HepG2 (cell line): ENCODE data around the gene ASTN2. TPM values are rescaled to one million over a fixed set of nuclear protein-coding genes. Genes with fewer than 3 reads are reported as not detected.

Experiments
- ATAC-seq: fragments of 200-7000 bp; cut with Tn5 transposase; 3 replicates; pipeline ENCODE4 v1.9.1; 2020; ENCODE audit warnings: mild to moderate bottlenecking, moderate library complexity
- BruUV-seq: library from RNA; stranded (reverse); fragments of 400-500 nt; replicated peaks from 2 replicates; lab custom pipeline; 2021; lab: Mats Ljungman, UMichigan
- CTCF ChIA-PET: fragments of 300-600 bp; formaldehyde crosslinking; extraction: SDS; loops from one replicate; lab custom pipeline; 2021; ENCODE audit warnings: low total read pairs, inconsistent platforms, low intra/inter-chr PET ratio; lab: Yijun Ruan, JAX
- POLR2A ChIA-PET: fragments of 350-600 bp; sonication (Branson Sonifier 250); formaldehyde crosslinking; loops from one replicate; lab custom pipeline; 2020; ENCODE audit warnings: antibody characterized with exemption, inconsistent platforms; lab: Yijun Ruan, JAX
- DNase-seq: peaks from one replicate; pipeline ENCODE4 v3.0.0-alpha.2; 2015; ENCODE audit warnings: low spot score
- FAIRE-seq: peaks from 3 replicates; lab custom pipeline; 2011; peaks lifted over from hg19 to GRCh38; lab: Jason Lieb, UNC
- H2AFZ ChIP-seq: one replicate; pipeline ENCODE4 v1.6.1; 2011; ENCODE audit warnings: low read length, inconsistent platforms
- H3K27ac ChIP-seq: fragments of 300-600 bp; 3 replicates; pipeline ENCODE4 v1.8.0; 2011; ENCODE audit warnings: mixed run types, mild to moderate bottlenecking, mixed read lengths, low read length, inconsistent platforms; ENCODE audit not compliant: insufficient read depth; ENCODE audit errors: extremely low read length
- H3K27me3 ChIP-seq, 2 experiments: fragments of 200-600 bp in 1 of 2; 2 replicates in 1 of 2; 3 replicates in 1 of 2; pipeline versions ENCODE4 v1.6.0 to v1.8.0; 2011; ENCODE audit warnings: low read length in 2 of 2, mild to moderate bottlenecking in 2 of 2, moderate library complexity in 2 of 2, inconsistent platforms in 1 of 2; ENCODE audit not compliant: insufficient read depth in 2 of 2, control insufficient read depth in 1 of 2
- H3K36me3 ChIP-seq, 2 experiments: fragments of 200-600 bp in 1 of 2; replicated peaks in 1 of 2; 2 replicates in 1 of 2; 3 replicates in 1 of 2; pipeline versions ENCODE4 v1.5.1 to v1.8.0; 2011; ENCODE audit warnings: low read length in 2 of 2, inconsistent platforms in 1 of 2; ENCODE audit not compliant: insufficient read depth in 2 of 2, control insufficient read depth in 1 of 2
- H3K4me1 ChIP-seq: 2 replicates; pipeline ENCODE4 v1.5.1; 2012; ENCODE audit warnings: low read length, inconsistent platforms; ENCODE audit not compliant: insufficient read depth
- H3K4me2 ChIP-seq: 2 replicates; pipeline ENCODE4 v1.6.0; 2011; ENCODE audit warnings: low read depth, low read length, inconsistent platforms
- H3K4me3 ChIP-seq, 3 experiments: fragments of 200-600 bp in 1 of 3; sonication (generic), shearing (Covaris generic) in 1 of 3; replicated peaks in 1 of 3; 2 replicates each; pipeline ENCODE4 v1.5.1; 2011 to 2016; ENCODE audit warnings: low read length in 3 of 3, inconsistent platforms in 2 of 3, low read depth in 2 of 3, mild to moderate bottlenecking in 2 of 3, control low read depth in 1 of 3, mixed read lengths in 1 of 3; ENCODE audit not compliant: insufficient read depth in 1 of 3
- H3K79me2 ChIP-seq: one replicate; pipeline ENCODE4 v1.6.1; 2011; ENCODE audit warnings: low read length, inconsistent platforms; ENCODE audit not compliant: insufficient read depth
- H3K9ac ChIP-seq: 2 replicates; pipeline ENCODE4 v1.6.0; 2011; ENCODE audit warnings: mild to moderate bottlenecking, low read depth, low read length, inconsistent platforms; ENCODE audit not compliant: insufficient read depth
- H3K9me3 ChIP-seq: 2 replicates; pipeline ENCODE4 v1.5.1; 2012; ENCODE audit warnings: mild to moderate bottlenecking, low read length
- H4K20me1 ChIP-seq: 2 replicates; pipeline ENCODE4 v1.6.0; 2011; ENCODE audit warnings: inconsistent platforms, mild to moderate bottlenecking, low read length, moderate library complexity; ENCODE audit not compliant: insufficient read depth
- ARNT ChIP-seq: fragments of 450-650 bp; IDR thresholded peaks from 2 replicates; pipeline ENCODE4 v1.6.1; 2017
- HES4 ChIP-seq: sonication (generic); formaldehyde crosslinking; IDR thresholded peaks from 2 replicates; pipeline ENCODE4 v1.9.0; 2021; ENCODE audit warnings: mild to moderate bottlenecking, missing genetic modification reagents, borderline replicate concordance
- MAZ ChIP-seq, 2 experiments: sonication (generic) in 1 of 2; formaldehyde crosslinking in 1 of 2; IDR thresholded peaks; 2 replicates each; pipeline versions ENCODE4 v1.5.0 to v1.6.1; 2012 to 2020; ENCODE audit warnings: low read depth in 2 of 2, mild to moderate bottlenecking in 2 of 2, borderline replicate concordance in 1 of 2, improper control_type of control experiment in 1 of 2, low read length in 1 of 2, missing genetic modification reagents in 1 of 2, moderate library complexity in 1 of 2
- MXD4 ChIP-seq: IDR thresholded peaks from 2 replicates; pipeline ENCODE4 v1.6.1; 2016; ENCODE audit warnings: mild to moderate bottlenecking, missing biosample characterization, missing genetic modification reagents
- NR2F6 ChIP-seq, 2 experiments: IDR thresholded peaks; 2 replicates each; pipeline ENCODE4 v1.6.1; 2016; ENCODE audit warnings: antibody characterized with exemption in 1 of 2, mild to moderate bottlenecking in 1 of 2
- RARG ChIP-seq: sonication (generic); formaldehyde crosslinking; IDR thresholded peaks from 2 replicates; pipeline ENCODE4 v1.4.0; 2020; ENCODE audit warnings: low read depth, mild to moderate bottlenecking, missing genetic modification reagents
- RFX5 ChIP-seq: IDR thresholded peaks from 2 replicates; pipeline ENCODE4 v1.6.1; 2011; ENCODE audit warnings: low read depth, low read length, improper control_type of control experiment
- TOPORS ChIP-seq: sonication (generic); formaldehyde crosslinking; IDR thresholded peaks from 2 replicates; pipeline ENCODE4 v1.8.0; 2023; ENCODE audit warnings: mild to moderate bottlenecking, missing genetic modification reagents
- ZNF777 ChIP-seq: sonication (generic); formaldehyde crosslinking; IDR thresholded peaks from 2 replicates; pipeline ENCODE4 v1.4.0; 2020; ENCODE audit warnings: missing genetic modification reagents
- ZSCAN29 ChIP-seq: sonication (generic); formaldehyde crosslinking; conservative IDR thresholded peaks from 2 replicates; pipeline ENCODE4 v1.4.0; 2020; ENCODE audit warnings: mild to moderate bottlenecking, missing genetic modification reagents
- WGBS: methylation state at CpG from one replicate; pipeline ENCODE4 v1.1.6; 2017; ENCODE audit warnings: low lambda C conversion rate; 5-methylcytosine and 5-hydroxymethylcytosine counted together
- in situ Hi-C: cut with HindIII; loops from 2 replicates; pipeline ENCODE4 v1.10.0; 2017; ENCODE audit warnings: low pct_unique_long_range_greater_than_20kb; ENCODE audit not compliant: extremely low pct_ligation_motif_present
- intact Hi-C: fragments of 100-400 bp; cut with micrococcal nuclease; formaldehyde crosslinking; loops from one replicate; pipeline ENCODE4 v1.10.0; 2022; ENCODE audit not compliant: unreplicated experiment
- polyA plus RNA-seq, 8 experiments: library from polyadenylated mRNA; depleted of rRNA in 3 of 8; stranded (reverse) in 7 of 8; unstranded in 1 of 8; fragments of >200 nt; fragmentation: Illumina TruSeq in 4 of 8; extraction: Trizol in 4 of 8; gene quantifications; 2 replicates each; pipeline versions ENCODE4 v1.2.1 to v1.2.3, GENCODE V29; 2011 to 2016; ENCODE audit warnings: low read depth in 4 of 8, missing spikeins in 1 of 8, mixed read lengths in 1 of 8; ENCODE audit not compliant: insufficient read depth in 1 of 8
- total RNA-seq, 5 experiments: library from RNA; depleted of rRNA; stranded (reverse); fragments of >200 nt; fragmentation: Illumina TruSeq; extraction: Trizol; gene quantifications; 2 replicates each; pipeline ENCODE4 v1.2.3, GENCODE V29; 2016; ENCODE audit warnings: low read depth in 1 of 5
- TF ChIP-seq, protein P1 (sequence below): sonication (generic); formaldehyde crosslinking; IDR thresholded peaks from 2 replicates; pipeline ENCODE4 v1.4.0; 2020; ENCODE audit warnings: mild to moderate bottlenecking, missing genetic modification reagents
- TF ChIP-seq, protein P2 (sequence below): sonication (generic); formaldehyde crosslinking; IDR thresholded peaks from 2 replicates; pipeline ENCODE4 v1.9.0; 2021; ENCODE audit warnings: missing genetic modification reagents, borderline replicate concordance
- TF ChIP-seq, protein P3 (sequence below): sonication (generic); formaldehyde crosslinking; IDR thresholded peaks from 2 replicates; pipeline ENCODE4 v1.4.0; 2020; ENCODE audit warnings: missing genetic modification reagents, mild to moderate bottlenecking, borderline replicate concordance
- TF ChIP-seq, protein P4 (sequence below): sonication (generic); formaldehyde crosslinking; IDR thresholded peaks from 2 replicates; pipeline ENCODE4 v1.4.0; 2020; ENCODE audit warnings: missing genetic modification reagents

Gene ASTN2
- total and polyA plus RNA-seq, 2 of the 13 experiments (the other 11 are each of a cell fraction or from before 2014, with no cell fraction given): 5.2 to 13.5 TPM

DNA sequence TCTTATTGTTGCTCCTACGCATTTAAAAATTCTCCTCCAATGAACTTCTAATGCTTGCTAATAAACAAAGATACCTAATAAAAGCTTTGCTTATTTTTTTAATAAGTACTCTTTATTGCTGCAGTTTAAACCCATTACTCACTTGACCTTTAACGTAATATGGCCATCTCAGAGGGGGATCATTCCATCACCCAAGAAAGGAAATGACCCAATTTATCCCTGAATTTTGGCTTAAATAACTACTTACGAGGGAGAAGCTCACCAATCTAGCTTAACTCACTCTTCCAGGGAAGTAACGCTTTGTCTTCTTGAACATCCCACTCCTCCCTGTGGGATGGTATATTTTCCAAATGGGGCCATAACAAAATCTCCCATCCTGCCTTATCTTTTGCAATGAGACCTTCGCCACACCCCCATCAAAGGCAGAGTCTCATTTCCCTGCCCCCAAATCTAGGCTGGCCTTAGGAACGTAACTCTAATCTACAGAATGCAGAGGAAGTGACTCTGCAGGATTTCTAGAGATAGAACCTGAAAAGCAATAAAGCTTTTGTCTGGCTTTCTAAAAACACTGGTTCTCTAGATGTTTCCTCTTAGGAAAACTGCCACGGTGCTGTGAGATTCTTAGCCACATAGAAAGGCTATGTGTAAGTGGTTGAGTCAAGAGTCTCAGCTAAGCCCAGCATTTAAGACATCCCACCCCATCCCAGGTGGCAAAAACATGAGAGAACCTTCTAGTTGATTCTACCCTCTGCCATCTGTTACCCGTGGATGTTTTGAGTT is 310.0 kb downstream of the ASTN2 start:
- DNase-seq: no peak
- intact Hi-C loops: no loop called here
- H2AFZ ChIP-seq: no peak overlapping the region
- ChIA-PET POLR2A (no interaction called here), CTCF (no interaction called here)
- no peaks in the 10 kb centered on the region for H3K36me3 ChIP-seq
- H3K79me2 ChIP-seq: no peaks in the 10 kb centered on the region
- H3K27ac ChIP-seq: no peak overlapping the region
- ATAC-seq: no peak
- H3K9ac ChIP-seq: no peak overlapping the region
- WGBS: 9% methylated on average over 8 of the region's 8 CpGs
- no peaks in the 10 kb centered on the region for H3K9me3 ChIP-seq
- no peak overlapping the region for H3K4me3 ChIP-seq
- in situ Hi-C loops: no loop called here
- no peak overlapping the region for H3K4me2 ChIP-seq
- no peaks in the 10 kb centered on the region for H3K4me1 ChIP-seq
- no peaks in the 10 kb centered on the region for H4K20me1 ChIP-seq
- BruUV-seq: no TSS peak
- FAIRE-seq: no peak
- no peaks in the 10 kb centered on the region for H3K27me3 ChIP-seq
- TF ChIP-seq, protein P1, sequence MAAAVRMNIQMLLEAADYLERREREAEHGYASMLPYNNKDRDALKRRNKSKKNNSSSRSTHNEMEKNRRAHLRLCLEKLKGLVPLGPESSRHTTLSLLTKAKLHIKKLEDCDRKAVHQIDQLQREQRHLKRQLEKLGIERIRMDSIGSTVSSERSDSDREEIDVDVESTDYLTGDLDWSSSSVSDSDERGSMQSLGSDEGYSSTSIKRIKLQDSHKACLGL (CRISPR knock-in tag): no peak
- TF ChIP-seq ARNT (no peak), RFX5 (no peak), MAZ (IDR thresholded peaks at IDR 0.05; ENCODE audit: borderline replicate concordance, low read depth, low read length) (no peak), MAZ (CRISPR knock-in tag; IDR thresholded peaks at IDR 0.05; ENCODE audit: low read depth) (no peak), ZSCAN29 (CRISPR knock-in tag) (no peak), MXD4 (CRISPR knock-in tag) (no peak), NR2F6 (IDR thresholded peaks at IDR 0.05) (no peak), NR2F6 (CRISPR knock-in tag; IDR thresholded peaks at IDR 0.05) (no peak), TOPORS (no peak), RARG (no peak), HES4 (CRISPR knock-in tag) (no peak), ZNF777 (CRISPR knock-in tag) (no peak)
- TF ChIP-seq, protein P2, sequence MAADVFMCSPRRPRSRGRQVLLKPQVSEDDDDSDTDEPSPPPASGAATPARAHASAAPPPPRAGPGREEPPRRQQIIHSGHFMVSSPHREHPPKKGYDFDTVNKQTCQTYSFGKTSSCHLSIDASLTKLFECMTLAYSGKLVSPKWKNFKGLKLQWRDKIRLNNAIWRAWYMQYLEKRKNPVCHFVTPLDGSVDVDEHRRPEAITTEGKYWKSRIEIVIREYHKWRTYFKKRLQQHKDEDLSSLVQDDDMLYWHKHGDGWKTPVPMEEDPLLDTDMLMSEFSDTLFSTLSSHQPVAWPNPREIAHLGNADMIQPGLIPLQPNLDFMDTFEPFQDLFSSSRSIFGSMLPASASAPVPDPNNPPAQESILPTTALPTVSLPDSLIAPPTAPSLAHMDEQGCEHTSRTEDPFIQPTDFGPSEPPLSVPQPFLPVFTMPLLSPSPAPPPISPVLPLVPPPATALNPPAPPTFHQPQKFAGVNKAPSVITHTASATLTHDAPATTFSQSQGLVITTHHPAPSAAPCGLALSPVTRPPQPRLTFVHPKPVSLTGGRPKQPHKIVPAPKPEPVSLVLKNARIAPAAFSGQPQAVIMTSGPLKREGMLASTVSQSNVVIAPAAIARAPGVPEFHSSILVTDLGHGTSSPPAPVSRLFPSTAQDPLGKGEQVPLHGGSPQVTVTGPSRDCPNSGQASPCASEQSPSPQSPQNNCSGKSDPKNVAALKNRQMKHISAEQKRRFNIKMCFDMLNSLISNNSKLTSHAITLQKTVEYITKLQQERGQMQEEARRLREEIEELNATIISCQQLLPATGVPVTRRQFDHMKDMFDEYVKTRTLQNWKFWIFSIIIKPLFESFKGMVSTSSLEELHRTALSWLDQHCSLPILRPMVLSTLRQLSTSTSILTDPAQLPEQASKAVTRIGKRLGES (CRISPR knock-in tag): no peak
- TF ChIP-seq, protein P3, sequence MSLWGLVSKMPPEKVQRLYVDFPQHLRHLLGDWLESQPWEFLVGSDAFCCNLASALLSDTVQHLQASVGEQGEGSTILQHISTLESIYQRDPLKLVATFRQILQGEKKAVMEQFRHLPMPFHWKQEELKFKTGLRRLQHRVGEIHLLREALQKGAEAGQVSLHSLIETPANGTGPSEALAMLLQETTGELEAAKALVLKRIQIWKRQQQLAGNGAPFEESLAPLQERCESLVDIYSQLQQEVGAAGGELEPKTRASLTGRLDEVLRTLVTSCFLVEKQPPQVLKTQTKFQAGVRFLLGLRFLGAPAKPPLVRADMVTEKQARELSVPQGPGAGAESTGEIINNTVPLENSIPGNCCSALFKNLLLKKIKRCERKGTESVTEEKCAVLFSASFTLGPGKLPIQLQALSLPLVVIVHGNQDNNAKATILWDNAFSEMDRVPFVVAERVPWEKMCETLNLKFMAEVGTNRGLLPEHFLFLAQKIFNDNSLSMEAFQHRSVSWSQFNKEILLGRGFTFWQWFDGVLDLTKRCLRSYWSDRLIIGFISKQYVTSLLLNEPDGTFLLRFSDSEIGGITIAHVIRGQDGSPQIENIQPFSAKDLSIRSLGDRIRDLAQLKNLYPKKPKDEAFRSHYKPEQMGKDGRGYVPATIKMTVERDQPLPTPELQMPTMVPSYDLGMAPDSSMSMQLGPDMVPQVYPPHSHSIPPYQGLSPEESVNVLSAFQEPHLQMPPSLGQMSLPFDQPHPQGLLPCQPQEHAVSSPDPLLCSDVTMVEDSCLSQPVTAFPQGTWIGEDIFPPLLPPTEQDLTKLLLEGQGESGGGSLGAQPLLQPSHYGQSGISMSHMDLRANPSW (CRISPR knock-in tag): no peak
- TF ChIP-seq, protein P4, sequence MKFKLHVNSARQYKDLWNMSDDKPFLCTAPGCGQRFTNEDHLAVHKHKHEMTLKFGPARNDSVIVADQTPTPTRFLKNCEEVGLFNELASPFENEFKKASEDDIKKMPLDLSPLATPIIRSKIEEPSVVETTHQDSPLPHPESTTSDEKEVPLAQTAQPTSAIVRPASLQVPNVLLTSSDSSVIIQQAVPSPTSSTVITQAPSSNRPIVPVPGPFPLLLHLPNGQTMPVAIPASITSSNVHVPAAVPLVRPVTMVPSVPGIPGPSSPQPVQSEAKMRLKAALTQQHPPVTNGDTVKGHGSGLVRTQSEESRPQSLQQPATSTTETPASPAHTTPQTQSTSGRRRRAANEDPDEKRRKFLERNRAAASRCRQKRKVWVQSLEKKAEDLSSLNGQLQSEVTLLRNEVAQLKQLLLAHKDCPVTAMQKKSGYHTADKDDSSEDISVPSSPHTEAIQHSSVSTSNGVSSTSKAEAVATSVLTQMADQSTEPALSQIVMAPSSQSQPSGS (CRISPR knock-in tag): no peak
